HepG2 (cell line): ENCODE data around the gene TRNP1. TPM values are rescaled to one million over a fixed set of nuclear protein-coding genes. Genes with fewer than 3 reads are reported as not detected.

Experiments
- ATAC-seq: fragments of 200-7000 bp; cut with Tn5 transposase; 3 replicates; pipeline ENCODE4 v1.9.1; 2020; ENCODE audit warnings: mild to moderate bottlenecking, moderate library complexity
- BruUV-seq: library from RNA; stranded (reverse); fragments of 400-500 nt; replicated peaks from 2 replicates; lab custom pipeline; 2021; lab: Mats Ljungman, UMichigan
- CTCF ChIA-PET: fragments of 300-600 bp; formaldehyde crosslinking; extraction: SDS; loops from one replicate; lab custom pipeline; 2021; ENCODE audit warnings: low total read pairs, inconsistent platforms, low intra/inter-chr PET ratio; lab: Yijun Ruan, JAX
- POLR2A ChIA-PET: fragments of 350-600 bp; sonication (Branson Sonifier 250); formaldehyde crosslinking; loops from one replicate; lab custom pipeline; 2020; ENCODE audit warnings: antibody characterized with exemption, inconsistent platforms; lab: Yijun Ruan, JAX
- DNase-seq: peaks from one replicate; pipeline ENCODE4 v3.0.0-alpha.2; 2015; ENCODE audit warnings: low spot score
- FAIRE-seq: peaks from 3 replicates; lab custom pipeline; 2011; peaks lifted over from hg19 to GRCh38; lab: Jason Lieb, UNC
- H2AFZ ChIP-seq: one replicate; pipeline ENCODE4 v1.6.1; 2011; ENCODE audit warnings: low read length, inconsistent platforms
- H3K27ac ChIP-seq: fragments of 300-600 bp; 3 replicates; pipeline ENCODE4 v1.8.0; 2011; ENCODE audit warnings: mixed run types, mild to moderate bottlenecking, mixed read lengths, low read length, inconsistent platforms; ENCODE audit not compliant: insufficient read depth; ENCODE audit errors: extremely low read length
- H3K27me3 ChIP-seq, 2 experiments: fragments of 200-600 bp in 1 of 2; 2 replicates in 1 of 2; 3 replicates in 1 of 2; pipeline versions ENCODE4 v1.6.0 to v1.8.0; 2011; ENCODE audit warnings: low read length in 2 of 2, mild to moderate bottlenecking in 2 of 2, moderate library complexity in 2 of 2, inconsistent platforms in 1 of 2; ENCODE audit not compliant: insufficient read depth in 2 of 2, control insufficient read depth in 1 of 2
- H3K36me3 ChIP-seq, 2 experiments: fragments of 200-600 bp in 1 of 2; replicated peaks in 1 of 2; 2 replicates in 1 of 2; 3 replicates in 1 of 2; pipeline versions ENCODE4 v1.5.1 to v1.8.0; 2011; ENCODE audit warnings: low read length in 2 of 2, inconsistent platforms in 1 of 2; ENCODE audit not compliant: insufficient read depth in 2 of 2, control insufficient read depth in 1 of 2
- H3K4me1 ChIP-seq: 2 replicates; pipeline ENCODE4 v1.5.1; 2012; ENCODE audit warnings: low read length, inconsistent platforms; ENCODE audit not compliant: insufficient read depth
- H3K4me2 ChIP-seq: 2 replicates; pipeline ENCODE4 v1.6.0; 2011; ENCODE audit warnings: low read depth, low read length, inconsistent platforms
- H3K4me3 ChIP-seq, 3 experiments: fragments of 200-600 bp in 1 of 3; sonication (generic), shearing (Covaris generic) in 1 of 3; replicated peaks in 1 of 3; 2 replicates each; pipeline ENCODE4 v1.5.1; 2011 to 2016; ENCODE audit warnings: low read length in 3 of 3, inconsistent platforms in 2 of 3, low read depth in 2 of 3, mild to moderate bottlenecking in 2 of 3, control low read depth in 1 of 3, mixed read lengths in 1 of 3; ENCODE audit not compliant: insufficient read depth in 1 of 3
- H3K79me2 ChIP-seq: one replicate; pipeline ENCODE4 v1.6.1; 2011; ENCODE audit warnings: low read length, inconsistent platforms; ENCODE audit not compliant: insufficient read depth
- H3K9ac ChIP-seq: 2 replicates; pipeline ENCODE4 v1.6.0; 2011; ENCODE audit warnings: mild to moderate bottlenecking, low read depth, low read length, inconsistent platforms; ENCODE audit not compliant: insufficient read depth
- H3K9me3 ChIP-seq: 2 replicates; pipeline ENCODE4 v1.5.1; 2012; ENCODE audit warnings: mild to moderate bottlenecking, low read length
- H4K20me1 ChIP-seq: 2 replicates; pipeline ENCODE4 v1.6.0; 2011; ENCODE audit warnings: inconsistent platforms, mild to moderate bottlenecking, low read length, moderate library complexity; ENCODE audit not compliant: insufficient read depth
- CBX2 ChIP-seq, 2 experiments: fragments of 200-600 bp in 1 of 2; sonication (generic); formaldehyde crosslinking in 1 of 2; IDR thresholded peaks; 2 replicates each; pipeline versions ENCODE4 v1.7.0 to v1.8.1; 2018 to 2022; ENCODE audit warnings: low read depth in 2 of 2, low read length in 1 of 2, mild to moderate bottlenecking in 1 of 2, missing genetic modification reagents in 1 of 2
- MBNL3 ChIP-seq: fragments of 250-450 bp; sonication (Bioruptor Pico); conservative IDR thresholded peaks from 2 replicates; pipeline ENCODE4 v1.8.0; 2022; ENCODE audit warnings: mild to moderate bottlenecking, inconsistent platforms
- MXD1 ChIP-seq: sonication (generic); formaldehyde crosslinking; IDR thresholded peaks from 2 replicates; pipeline ENCODE4 v1.4.0; 2020; ENCODE audit warnings: mild to moderate bottlenecking, missing genetic modification reagents
- RERE ChIP-seq: IDR thresholded peaks from 2 replicates; pipeline ENCODE4 v1.6.1; 2016; ENCODE audit warnings: low read depth, missing genetic modification reagents, missing compliant biosample characterization
- TSC22D2 ChIP-seq: sonication (generic); formaldehyde crosslinking; IDR thresholded peaks from 2 replicates; pipeline ENCODE4 v1.5.1; 2020; ENCODE audit warnings: missing genetic modification reagents, mild to moderate bottlenecking, borderline replicate concordance
- ZFP37 ChIP-seq: sonication (generic); formaldehyde crosslinking; IDR thresholded peaks from 2 replicates; pipeline ENCODE4 v1.4.0; 2020; ENCODE audit warnings: missing genetic modification reagents, borderline replicate concordance
- ZNF30 ChIP-seq: sonication (generic); formaldehyde crosslinking; IDR thresholded peaks from 2 replicates; pipeline ENCODE4 v1.5.0; 2020; ENCODE audit warnings: mild to moderate bottlenecking, missing genetic modification reagents
- ZNF629 ChIP-seq: sonication (generic); formaldehyde crosslinking; conservative IDR thresholded peaks from 2 replicates; pipeline ENCODE4 v1.5.0; 2020; ENCODE audit warnings: missing genetic modification reagents
- WGBS: methylation state at CpG from one replicate; pipeline ENCODE4 v1.1.6; 2017; ENCODE audit warnings: low lambda C conversion rate; 5-methylcytosine and 5-hydroxymethylcytosine counted together
- in situ Hi-C: cut with HindIII; loops from 2 replicates; pipeline ENCODE4 v1.10.0; 2017; ENCODE audit warnings: low pct_unique_long_range_greater_than_20kb; ENCODE audit not compliant: extremely low pct_ligation_motif_present
- intact Hi-C: fragments of 100-400 bp; cut with micrococcal nuclease; formaldehyde crosslinking; loops from one replicate; pipeline ENCODE4 v1.10.0; 2022; ENCODE audit not compliant: unreplicated experiment
- polyA plus RNA-seq, 8 experiments: library from polyadenylated mRNA; depleted of rRNA in 3 of 8; stranded (reverse) in 7 of 8; unstranded in 1 of 8; fragments of >200 nt; fragmentation: Illumina TruSeq in 4 of 8; extraction: Trizol in 4 of 8; gene quantifications; 2 replicates each; pipeline versions ENCODE4 v1.2.1 to v1.2.3, GENCODE V29; 2011 to 2016; ENCODE audit warnings: low read depth in 4 of 8, missing spikeins in 1 of 8, mixed read lengths in 1 of 8; ENCODE audit not compliant: insufficient read depth in 1 of 8
- total RNA-seq, 5 experiments: library from RNA; depleted of rRNA; stranded (reverse); fragments of >200 nt; fragmentation: Illumina TruSeq; extraction: Trizol; gene quantifications; 2 replicates each; pipeline ENCODE4 v1.2.3, GENCODE V29; 2016; ENCODE audit warnings: low read depth in 1 of 5
- TF ChIP-seq, protein P1 (sequence below), 2 experiments: sonication (generic) in 1 of 2; formaldehyde crosslinking in 1 of 2; IDR thresholded peaks; 2 replicates each; pipeline versions ENCODE4 v1.4.0 to v1.6.1; 2018 to 2020; ENCODE audit warnings: missing genetic modification reagents in 2 of 2, borderline replicate concordance in 1 of 2, low read depth in 1 of 2, mild to moderate bottlenecking in 1 of 2, missing biosample characterization in 1 of 2

TRNP1 gene
- total and polyA plus RNA-seq, 2 of the 13 experiments (the other 11 are each of a cell fraction or from before 2014, with no cell fraction given), result 42.0 to 158 TPM

- in situ Hi-C loops (no loop called here), intact Hi-C loops (no loop called here)
- H3K4me1 ChIP-seq, result peaks cover 44% of the 10 kb centered on the region
- ATAC-seq (no peak), FAIRE-seq (no peak), DNase-seq (no peak)
- no peaks in the 10 kb centered on the region; a peak in 2 of 5 replicates for H3K36me3 ChIP-seq
- POLR2A ChIA-PET, result no interaction called here
- no peaks in the 10 kb centered on the region for H4K20me1 ChIP-seq
- CTCF ChIA-PET, result no interaction called here
- H3K4me2 ChIP-seq, result no peak overlapping the region
- TF ChIP-seq ZNF629 (CRISPR knock-in tag) (no peak), CBX2 (IDR thresholded peaks at IDR 0.05; ENCODE audit: low read depth, low read length) (no peak), CBX2 (CRISPR knock-in tag; IDR thresholded peaks at IDR 0.05; ENCODE audit: low read depth) (no peak)
- TF ChIP-seq, all 625 proteins: peak for 0
- WGBS, result 96% methylated on average over 5 of the region's 24 CpGs
- Histone ChIP-seq H2AFZ (no peak overlapping the region), H3K9ac (no peak overlapping the region), H3K79me2 (no peaks in the 10 kb centered on the region), H3K27ac (no peak overlapping the region), H3K9me3 (no peaks in the 10 kb centered on the region), H3K4me3 (no peak overlapping the region), H3K27me3 (no peaks in the 10 kb centered on the region)
- no TSS peak for BruUV-seq
These were observed 41.5 kb upstream of the TRNP1 start for GRCh38 chr1:26951821-26952497.

- Histone ChIP-seq H4K20me1 (no peaks in the 10 kb centered on the region), H3K9ac (no peak overlapping the region), H2AFZ (no peak overlapping the region), H3K27ac (no peak overlapping the region), H3K36me3 (no peaks in the 10 kb centered on the region; a peak in 2 of 5 replicates), H3K79me2 (no peaks in the 10 kb centered on the region), H3K9me3 (no peaks in the 10 kb centered on the region), H3K4me2 (no peak overlapping the region), H3K4me1 (peaks cover 39% of the 10 kb centered on the region), H3K27me3 (no peaks in the 10 kb centered on the region), H3K4me3 (no peak overlapping the region)
- no peak for FAIRE-seq
- intact Hi-C loops, result no loop called here
- ATAC-seq, result no peak
- DNase-seq, result no peak
- WGBS, result 96% methylated on average over 5 of the region's 5 CpGs
- no TSS peak for BruUV-seq
- in situ Hi-C loops, result no loop called here
- ChIA-PET POLR2A (no interaction called here), CTCF (no interaction called here)
- TF ChIP-seq MBNL3 (CRISPR knock-in tag), result no peak
- TF ChIP-seq RERE (CRISPR knock-in tag), result no peak
- TF ChIP-seq, protein P1, sequence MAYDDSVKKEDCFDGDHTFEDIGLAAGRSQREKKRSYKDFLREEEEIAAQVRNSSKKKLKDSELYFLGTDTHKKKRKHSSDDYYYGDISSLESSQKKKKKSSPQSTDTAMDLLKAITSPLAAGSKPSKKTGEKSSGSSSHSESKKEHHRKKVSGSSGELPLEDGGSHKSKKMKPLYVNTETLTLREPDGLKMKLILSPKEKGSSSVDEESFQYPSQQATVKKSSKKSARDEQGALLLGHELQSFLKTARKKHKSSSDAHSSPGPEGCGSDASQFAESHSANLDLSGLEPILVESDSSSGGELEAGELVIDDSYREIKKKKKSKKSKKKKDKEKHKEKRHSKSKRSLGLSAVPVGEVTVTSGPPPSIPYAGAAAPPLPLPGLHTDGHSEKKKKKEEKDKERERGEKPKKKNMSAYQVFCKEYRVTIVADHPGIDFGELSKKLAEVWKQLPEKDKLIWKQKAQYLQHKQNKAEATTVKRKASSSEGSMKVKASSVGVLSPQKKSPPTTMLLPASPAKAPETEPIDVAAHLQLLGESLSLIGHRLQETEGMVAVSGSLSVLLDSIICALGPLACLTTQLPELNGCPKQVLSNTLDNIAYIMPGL (CRISPR knock-in tag; IDR thresholded peaks at IDR 0.05; ENCODE audit: borderline replicate concordance in 1 of 2, low read depth in 1 of 2), result no peak
- TF ChIP-seq ZFP37 (CRISPR knock-in tag), result no peak
- TF ChIP-seq ZNF30 (CRISPR knock-in tag), result no peak
- TF ChIP-seq TSC22D2, result no peak
- TF ChIP-seq MXD1 (CRISPR knock-in tag), result no peak
These were observed 40.1 kb upstream of the TRNP1 start for GRCh38 chr1:26953374-26953773.
